Measurements from ENCODE around the gene SMG5.

SMG5 gene

GRCh38 chr1:156214024-156214748, 68.4 kb downstream of the SMG5 start:
- DNase-seq (ENCODE audit: low read depth): peak; percentile 42

GRCh38 chr1:156213644-156213966, 69.0 kb downstream of the SMG5 start:
- DNase-seq (ENCODE audit: low read depth): no peak

GRCh38 chr1:156212833-156213643, 69.6 kb downstream of the SMG5 start, which contains the start of gene PMF1:
TSS of gene PMF1 (plus strand) at chr1:156213007. CDS start at chr1:156213016, 9 bp downstream.
- DNase-seq (ENCODE audit: low read depth): peak; percentile 97

DNA sequence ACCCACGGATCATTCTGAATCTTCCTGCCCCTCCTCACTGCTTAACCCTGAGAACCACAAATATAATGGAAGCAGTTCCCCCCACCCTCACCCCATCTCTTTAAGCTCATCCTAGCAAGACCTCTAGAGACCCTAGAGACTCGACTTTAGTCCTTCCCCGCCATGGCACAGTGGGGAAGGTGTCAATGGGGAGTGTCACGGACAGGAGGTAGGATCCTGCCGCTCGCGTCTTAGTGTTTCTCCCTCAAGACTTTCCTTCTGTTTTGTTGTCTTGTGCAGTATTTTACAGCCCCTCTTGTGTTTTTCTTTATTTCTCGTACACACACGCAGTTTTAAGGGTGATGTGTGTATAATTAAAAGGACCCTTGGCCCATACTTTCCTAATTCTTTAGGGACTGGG, 70.5 kb downstream of the SMG5 start:
- DNase-seq (ENCODE audit: low read depth): no peak

GRCh38 chr1:156211243-156211642, 71.4 kb downstream of the SMG5 start:
- no peak for DNase-seq (ENCODE audit: low read depth)

- DNase-seq (ENCODE audit: low read depth): no peak
Observed at GRCh38 chr1:156204686-156205085, 77.9 kb downstream of the SMG5 start.

DNA sequence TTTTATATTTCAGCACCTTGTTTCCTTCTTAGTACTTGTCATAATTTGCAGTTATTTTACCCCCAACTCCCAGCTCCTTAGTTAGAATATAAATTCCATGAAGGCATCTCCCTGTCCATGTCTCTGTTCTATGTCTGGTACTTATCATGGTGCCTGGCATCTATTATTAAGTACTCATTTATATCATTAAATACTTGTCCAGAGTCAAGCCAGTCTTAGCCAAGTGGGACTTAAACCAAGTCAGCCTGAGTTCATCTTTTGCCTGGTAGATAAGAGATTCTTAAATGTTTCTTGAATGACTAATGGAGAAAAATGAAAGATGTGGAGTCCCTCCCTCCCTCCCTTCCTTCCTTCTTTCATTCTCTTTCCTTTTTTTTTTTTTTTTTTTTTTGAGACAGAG, 79.3 kb downstream of the SMG5 start:
- peak; percentile 83 for DNase-seq (ENCODE audit: low read depth)

GRCh38 chr1:156200044-156200443, 82.6 kb downstream of the SMG5 start:
- no peak for DNase-seq (ENCODE audit: low read depth)

All from EH (cell line).